Stimulated activated CD4-positive, alpha-beta T cell treated with anti-CD3 and anti-CD28 coated beads, Interleukin-1b, Interleukin-23, amount 100 ng/mL, for 4 hours (primary cell): ENCODE results near the gene NGEF.
"Not testable (repeated sequence)": the region's sequence is repeated elsewhere in the genome, so short reads cannot be mapped to it uniquely, and the experiment has no call there.

Experiments
- DNase-seq, 2 donors: peaks; one replicate each; pipeline ENCODE4 v3.0.0-alpha.2; 2020; ENCODE audit warnings: low read depth in 2 of 2

Gene NGEF

DNA sequence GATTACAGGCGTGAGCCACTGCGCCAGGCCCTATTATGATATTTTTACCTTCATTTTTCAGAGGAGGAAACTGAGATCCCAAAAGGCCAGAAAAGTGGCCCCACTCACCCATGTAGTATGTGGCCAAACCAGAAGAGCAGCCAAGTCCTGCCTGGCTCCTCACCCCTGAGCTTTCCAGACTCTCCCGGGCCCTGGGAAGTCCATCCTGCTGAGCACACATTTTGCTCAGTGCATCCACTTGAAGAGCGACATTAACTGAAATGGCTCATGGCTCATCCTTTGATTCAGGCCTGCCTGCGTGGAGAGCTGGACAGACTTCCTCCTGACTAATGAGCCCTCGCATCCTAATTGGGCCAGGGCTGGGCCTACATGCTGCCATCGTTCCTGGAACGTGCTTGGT lies 9.5 kb upstream of the NGEF start:
- no peak for DNase-seq

DNA sequence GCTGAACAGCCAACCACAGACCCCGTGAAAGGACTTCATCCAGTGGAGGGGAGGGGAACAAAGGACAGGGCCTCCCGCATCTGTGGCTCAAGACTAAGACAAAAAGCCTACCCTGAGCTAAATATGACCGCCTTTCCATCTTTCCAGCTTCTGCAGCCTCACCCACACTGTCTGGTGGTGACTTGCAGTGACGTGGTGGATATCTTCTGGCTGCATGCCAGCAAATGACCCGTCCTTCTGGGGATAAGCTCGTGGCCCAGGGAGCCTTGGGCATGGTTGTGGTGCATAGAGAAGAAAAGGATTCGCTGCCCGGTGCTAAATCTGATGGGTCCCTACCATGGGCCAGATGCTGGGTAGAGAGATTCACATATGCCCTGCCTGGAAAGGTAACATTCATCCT lies 8.7 kb upstream of the NGEF start:
- no peak for DNase-seq

DNA sequence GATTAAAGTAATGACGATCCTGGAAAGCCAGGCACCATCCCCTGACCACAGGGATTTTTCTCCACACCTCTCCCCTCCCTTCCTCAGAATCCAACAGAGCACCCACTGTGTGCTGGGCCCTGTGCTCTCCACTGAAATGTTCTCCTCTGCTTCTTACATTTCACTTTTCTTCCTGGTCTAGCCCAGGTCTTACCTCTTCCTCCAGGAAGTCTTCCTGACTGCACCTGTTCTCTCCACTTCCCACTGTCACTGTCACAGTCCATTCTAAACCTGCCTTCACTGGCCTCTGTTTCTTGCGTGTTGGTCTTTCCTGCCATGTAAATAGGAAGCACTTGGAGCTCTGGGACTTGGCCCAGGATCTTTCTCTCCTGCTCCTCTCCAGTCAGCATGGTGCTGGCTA lies 7.4 kb upstream of the NGEF start:
- DNase-seq = no peak

DNA sequence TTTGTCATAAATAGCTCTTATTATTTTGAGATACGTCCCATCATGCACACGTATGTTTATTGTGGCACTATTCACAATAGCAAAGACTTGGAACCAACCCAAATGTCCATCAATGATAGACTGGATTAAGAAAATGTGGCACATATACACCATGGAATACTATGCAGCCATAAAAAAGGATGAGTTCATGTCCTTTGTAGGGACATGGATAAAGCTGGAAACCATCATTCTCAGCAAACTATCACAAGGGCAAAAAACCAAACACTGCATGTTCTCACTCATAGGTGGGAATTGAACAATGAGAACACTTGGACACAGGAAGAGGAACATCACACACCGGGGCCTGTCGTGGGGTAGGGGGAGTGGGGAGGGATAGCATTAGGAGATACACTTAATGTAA lies 6.6 kb upstream of the NGEF start:
- DNase-seq = not testable (repeated sequence)

DNA sequence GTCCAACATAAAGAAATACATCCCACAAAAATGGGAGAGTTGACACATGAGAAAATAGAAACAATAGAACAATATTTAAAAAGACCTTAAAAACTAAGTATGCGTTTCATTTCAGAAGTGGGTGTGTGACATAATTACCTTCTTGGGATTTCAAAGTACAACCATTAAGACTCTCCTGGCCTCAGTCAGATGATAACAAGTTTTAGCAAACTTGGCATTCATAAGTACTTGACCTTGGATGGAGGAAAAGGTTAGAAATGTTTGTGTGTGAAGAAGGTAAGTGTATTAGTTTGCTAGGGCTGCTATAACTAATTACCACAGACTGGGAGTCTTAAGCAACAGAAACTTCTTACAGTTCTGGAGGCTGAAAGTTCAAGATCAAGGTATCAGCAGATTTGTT lies 4.9 kb upstream of the NGEF start:
- no peak for DNase-seq

DNA sequence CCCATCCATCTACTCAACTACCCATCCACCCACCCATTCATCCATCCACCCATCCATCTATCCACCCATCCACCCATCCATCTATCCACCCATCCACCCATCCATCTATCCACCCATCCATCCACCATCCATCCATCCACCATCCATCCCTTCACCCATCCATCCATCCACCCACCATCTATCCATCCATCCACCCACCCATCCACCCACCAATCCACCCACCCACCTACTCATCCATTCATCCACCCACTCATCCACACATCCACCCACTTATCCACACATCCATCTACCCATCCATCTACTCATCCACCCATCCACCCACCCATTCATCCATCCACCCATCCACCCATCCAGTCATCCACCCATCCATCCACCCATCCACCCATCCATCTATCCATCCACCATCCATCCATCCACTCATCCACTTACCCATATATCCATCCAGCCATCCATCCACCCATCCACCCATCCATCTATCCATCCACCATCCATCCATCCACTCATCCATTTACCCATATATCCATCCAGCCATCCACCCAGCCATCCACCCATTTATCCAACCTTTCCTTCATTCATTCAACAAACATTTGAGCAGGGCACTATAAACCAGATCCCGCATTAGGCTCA lies 2.1 kb upstream of the NGEF start:
- no peak for DNase-seq

DNA sequence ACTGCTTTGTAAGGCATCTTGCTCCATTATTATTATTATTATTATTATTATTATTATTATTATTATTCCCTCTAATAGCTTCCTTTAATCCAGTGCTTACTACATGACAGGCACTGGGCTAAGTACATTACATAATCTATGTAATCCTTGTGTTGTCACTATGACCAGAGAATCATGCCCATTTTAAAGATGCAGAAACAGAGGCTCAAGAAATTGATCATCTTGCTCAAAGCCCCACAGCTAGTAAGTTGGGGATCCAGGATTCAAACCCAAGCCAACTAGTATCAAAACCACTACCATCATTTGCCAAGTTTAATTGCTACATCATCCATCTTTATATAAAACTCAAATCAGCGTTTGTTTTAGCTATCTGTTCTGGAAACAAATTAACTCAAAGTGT lies 594 bp upstream of the NGEF start:
- DNase-seq = no peak

DNA sequence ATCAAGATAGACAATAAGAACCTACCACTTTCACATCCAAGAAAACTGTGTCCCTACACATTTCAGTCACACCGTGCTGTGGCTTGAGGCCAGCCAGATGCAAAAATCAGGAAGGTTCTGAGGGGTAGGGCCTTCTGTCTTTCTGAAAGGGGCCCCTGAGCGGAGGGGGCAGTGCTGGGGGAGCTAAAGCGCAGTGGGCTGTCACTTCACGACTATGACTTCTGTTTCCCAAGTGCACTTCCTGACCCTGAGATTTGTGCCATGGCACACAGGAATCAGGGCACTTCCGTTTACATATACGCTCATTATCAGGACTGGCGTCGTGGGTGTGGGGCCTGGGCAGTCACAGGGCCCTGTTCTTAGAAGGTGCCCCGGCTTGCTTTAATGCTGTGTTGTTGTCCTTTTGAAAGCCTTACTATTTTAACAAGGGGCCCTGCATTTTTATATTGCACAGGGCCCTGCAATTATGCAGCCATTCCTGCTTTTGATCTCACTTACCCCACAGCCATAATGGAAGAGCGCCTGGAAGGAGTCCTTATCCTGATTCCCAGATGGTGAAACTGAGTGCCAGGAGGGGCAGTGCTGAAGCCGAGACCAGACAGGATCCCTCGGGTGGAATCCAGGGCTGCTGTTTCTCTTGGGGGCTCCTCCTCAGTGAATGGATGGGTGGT lies 620 bp downstream of the NGEF start:
- DNase-seq = no peak

DNA sequence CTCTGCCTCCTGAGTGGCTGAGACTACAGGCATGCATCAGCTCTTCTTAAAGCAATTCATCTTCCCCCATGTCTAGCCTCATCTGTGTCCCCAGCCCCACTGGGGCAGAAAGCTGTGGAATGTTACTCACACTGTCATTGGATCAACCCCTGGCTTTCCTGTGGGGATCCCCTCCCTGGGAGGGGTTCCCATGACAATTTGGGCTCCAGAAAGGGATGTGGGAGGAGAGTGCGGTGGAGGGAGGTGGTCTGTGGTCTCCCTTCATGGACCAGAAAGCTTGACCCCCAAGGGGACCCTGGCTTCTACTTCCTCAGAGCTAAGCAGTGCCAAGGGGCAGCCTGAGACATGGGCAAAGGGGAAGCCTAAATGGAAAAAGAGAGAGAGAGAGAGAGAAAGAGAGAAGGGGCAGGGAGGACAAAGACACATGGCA lies 1.3 kb downstream of the NGEF start:
- no peak for DNase-seq

DNA sequence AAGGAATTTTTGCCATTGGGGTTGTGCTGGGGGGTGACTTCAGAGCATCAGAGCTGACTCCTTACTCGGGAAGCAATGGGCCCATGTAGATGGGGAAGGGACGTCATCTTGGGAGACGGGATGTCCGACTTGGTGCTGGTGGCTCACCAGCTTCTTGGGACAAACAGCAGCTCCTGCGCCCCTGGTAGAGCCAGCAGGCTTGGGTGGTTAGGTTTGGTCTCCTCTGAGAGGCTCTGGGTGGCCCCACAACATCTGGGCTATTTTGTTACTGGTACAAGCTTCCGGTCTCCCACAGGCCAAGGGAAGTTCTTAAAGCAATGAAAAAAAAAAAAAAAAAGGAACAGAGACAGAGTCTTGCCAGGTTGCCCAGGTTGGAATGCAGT lies 1.8 kb downstream of the NGEF start:
- DNase-seq = no peak

DNA sequence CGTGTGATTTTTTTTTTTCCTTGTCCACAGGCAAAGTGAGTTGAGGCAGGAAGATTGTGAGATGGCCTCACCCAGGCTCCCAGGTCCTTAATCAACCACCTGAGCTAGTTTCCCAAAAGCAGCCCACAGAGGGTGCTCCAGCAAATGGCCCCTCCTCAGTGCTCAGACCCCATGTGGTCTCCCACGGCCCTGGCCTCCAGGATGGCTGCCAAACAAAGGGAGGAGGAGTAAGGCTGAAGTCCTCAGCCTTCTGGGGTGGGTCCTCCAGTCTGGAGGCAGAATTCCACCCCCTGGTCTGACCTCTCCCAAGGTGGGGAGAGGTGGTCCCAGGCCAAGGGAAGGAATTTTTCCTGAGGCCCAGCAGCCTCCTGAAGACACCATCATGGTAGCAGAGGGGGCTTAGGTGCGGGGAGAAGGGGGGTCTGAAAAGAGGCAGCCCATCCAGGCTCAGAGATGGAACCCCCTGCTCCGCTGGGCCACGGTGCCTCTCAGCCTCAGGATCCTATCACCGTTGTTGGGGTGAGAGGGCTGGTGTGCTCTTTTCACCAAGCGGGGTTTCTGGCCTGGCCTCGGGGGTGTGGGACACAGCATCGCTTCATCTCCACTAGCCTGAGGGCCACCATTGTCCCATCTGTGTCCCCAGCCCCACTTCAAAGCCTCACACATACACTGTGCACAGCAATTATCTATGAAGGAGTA lies 2.3 kb downstream of the NGEF start:
- no peak for DNase-seq

DNA sequence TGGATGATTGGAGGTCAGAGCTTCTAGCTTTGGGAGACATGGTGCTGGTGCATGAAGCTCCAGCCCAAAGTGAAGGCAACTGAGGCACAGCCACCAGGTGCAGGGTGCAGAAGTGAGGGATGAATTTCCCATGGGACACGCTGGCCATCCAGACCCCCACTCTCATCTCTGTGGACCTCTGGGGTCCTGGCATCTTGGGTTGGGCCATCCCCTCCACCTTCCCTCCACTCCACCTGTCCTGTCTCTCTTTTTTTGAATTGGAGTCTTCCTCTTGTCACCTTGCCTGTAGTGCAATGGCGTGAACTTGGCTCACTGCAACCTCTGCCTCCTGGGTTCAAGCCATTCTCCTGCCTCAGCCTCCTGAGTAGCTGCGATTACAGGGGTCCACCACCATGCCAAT lies 3.4 kb downstream of the NGEF start:
- DNase-seq = no peak

DNA sequence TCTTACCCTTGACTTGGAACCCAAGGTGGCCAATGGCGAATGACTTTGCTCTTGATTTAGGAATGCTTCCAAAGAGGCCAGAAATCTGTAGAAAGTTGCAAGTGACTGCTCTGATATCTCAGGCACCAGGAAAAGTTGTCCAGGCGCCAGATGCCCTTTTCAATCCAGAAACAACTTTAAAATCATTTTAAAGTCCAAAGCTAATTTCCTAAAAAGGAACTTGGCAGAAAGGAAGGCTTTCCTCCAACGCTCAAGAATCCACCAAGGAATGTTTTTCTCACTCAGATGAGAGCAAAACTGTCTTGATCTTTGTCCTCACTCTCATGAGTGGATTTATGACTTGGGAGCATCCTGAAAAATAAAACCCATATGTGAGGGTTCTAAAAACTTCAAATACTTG lies 5.3 kb downstream of the NGEF start:
- no peak for DNase-seq

DNA sequence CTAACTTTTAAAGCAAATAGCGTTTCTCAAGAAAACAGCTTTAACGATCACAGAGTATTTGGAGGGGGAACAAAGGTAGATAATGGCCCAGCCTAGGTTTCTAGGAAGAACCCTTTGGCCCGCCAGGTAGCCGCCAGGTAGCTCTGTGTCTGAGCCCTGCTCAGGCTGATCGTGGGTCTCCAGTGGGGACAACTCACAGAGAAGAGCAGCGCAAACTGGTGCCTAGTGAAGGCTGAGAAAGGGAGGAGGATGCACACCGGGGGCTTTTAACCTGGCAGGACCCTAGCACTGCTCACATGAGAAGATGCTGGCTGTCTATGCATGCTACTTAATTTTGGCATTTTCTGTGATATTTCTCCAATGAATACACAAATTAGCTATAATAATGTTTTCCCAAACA lies 5.8 kb downstream of the NGEF start:
- no peak for DNase-seq

DNA sequence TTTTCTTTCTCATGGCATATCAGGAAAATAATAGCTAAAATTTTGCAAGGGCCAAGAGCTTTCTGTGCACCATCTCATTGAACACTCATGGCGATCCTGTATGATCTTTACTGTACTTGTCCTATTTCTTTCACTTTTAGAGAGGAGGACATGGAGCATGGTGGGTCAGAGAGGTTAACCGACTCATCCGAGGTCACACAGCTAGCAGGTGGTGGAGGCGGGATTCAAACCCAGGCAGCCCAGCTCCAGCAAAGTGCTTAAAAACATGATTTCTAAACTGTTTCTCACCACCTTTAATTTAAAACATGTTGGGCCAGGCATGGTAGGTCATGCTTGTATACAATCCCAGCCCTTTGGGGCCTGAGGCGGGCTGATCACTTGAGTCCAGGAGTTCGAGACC lies 6.4 kb downstream of the NGEF start:
- no peak for DNase-seq

DNA sequence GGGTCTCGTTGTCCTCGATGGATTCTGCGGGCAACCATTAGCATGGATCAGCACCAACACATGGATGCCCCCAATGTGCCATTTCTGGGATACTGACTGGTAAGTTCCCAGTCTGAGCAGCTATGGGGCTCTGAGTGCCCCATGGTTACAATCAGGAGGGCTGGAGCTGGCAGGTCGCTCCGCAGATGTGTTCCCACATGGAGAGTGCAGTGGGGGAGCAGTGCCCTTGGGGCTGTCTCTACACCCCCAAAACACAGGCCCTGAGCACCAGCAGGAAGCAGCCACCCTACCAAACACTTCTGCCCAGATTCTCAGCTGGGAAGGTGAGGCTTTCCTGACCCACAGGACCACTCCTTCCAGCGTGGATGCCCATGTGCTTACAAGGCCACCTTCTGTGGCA lies 8.0 kb downstream of the NGEF start:
- no peak for DNase-seq

DNA sequence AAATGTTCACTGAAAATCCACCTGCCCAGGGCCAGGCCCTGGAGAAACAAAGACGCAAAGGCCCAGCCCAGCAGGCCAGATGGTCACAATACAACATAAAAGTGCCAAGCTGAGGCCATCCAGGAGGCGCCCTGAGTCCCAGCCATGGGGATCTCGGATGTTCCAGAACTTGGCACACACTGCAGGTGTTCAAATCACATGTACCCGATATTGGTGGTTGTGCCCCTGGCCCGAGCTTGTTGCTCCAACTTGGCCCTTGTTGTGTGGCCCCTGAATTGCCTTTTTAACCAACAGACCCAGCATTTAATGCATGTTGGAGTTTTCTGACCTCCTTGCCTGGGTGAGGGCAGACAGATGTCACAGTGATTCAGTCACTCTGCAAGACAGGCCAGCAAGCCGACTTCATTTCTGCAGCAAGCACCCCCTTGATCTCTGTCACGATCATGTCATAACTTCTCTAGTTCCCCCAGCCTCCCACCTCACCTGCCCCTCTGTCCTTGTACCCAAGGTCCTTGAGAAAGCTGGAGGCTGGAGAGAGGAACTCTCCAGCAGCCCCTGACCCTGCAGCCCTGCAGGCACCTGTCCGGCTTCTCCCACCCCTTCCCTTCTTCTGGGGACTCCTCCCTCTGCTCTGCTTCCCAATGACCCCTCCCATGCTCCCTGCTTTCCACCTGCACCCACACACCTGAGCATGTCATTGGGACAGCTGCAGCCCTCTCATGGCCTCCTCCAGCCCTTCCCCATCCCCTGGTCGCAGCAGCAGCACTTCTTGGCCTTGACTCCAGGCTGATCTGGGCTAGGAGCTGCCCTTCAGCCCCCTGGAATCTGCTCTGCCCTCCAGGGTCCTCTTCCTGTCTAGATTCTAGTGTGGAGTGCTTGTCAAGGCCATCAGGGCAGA lies 9.1 kb downstream of the NGEF start:
- no peak for DNase-seq

DNA sequence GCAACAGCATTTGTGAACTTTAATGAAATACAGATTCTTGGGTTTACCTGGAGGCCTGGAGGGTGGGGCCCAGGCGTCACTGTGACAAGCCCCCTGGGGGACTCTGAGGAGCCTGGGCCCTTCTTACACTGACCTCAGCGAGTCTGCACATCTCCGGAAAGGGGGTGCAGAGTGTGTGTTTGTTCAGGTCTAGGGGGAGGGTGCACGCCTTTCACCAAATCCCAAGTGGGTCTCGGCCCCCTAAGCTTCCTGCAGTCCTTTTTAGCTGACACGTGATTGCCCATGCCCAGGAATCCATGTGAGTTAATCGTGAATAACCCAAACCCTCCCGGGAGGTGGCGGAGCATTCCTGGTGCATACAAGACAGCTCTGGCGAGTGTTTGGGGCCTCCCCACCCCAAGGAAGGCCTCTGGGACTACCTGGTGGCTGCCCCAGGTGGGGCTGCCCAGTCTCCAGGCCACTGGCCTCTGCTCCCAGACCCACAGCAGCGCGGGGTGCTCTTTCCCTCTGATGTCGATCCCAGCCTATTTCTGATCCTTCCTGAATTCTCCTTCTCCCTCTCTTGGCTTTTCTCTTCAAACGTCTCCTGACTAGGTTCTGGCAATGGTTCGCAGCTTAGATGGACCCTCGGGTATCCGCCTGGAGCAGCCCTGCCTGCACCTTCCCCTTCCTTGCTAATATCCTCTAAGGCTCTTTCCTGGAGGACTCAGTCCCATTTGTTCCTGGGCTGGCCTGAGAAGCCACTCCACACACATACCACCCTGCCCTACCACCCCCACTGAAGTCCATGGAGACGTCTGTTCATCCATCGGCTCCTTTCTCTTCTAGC lies 10.0 kb downstream of the NGEF start:
- DNase-seq = no peak

DNA sequence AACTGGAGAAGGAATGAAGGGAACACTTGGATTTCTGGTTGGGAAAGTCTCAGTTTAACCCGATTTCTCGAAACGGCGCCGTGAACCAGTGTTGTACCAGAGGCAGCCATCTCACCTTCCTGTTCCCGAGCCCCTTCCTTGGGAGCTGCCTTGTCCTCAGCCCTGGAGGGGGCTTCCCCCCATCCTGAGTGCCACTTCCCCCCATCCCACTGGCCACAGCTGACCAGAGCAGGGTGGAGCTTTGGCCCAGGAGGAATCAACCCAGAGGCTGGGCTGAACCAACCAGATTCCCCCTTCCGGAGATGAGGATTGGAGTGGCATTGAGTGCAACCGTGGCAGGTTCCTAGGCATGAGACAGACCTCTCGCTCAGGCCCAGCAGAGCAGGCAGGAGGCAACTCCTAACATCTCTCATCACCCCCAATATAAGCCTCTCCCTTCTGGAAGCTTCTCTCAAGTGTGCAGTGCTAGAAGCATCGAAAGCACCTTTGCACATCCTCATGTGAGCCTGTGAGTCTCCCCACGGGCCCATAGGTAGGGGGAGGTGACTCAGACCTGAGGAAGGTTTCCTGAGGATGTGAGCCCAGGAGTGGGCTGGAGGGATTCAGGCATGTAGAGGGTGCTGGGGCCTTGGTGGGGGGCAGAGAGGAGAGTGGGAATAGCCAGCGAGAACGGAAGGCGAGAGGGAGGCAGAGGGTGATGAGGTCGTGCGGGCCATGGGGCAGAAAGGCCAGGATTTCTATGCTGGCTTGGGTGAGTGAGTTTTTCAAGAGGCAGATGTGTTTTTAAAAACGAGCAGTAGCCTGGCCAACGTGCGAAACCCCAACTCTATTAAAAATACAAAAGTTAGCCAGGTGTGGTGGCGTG lies 11.9 kb downstream of the NGEF start:
- DNase-seq = no peak

DNA sequence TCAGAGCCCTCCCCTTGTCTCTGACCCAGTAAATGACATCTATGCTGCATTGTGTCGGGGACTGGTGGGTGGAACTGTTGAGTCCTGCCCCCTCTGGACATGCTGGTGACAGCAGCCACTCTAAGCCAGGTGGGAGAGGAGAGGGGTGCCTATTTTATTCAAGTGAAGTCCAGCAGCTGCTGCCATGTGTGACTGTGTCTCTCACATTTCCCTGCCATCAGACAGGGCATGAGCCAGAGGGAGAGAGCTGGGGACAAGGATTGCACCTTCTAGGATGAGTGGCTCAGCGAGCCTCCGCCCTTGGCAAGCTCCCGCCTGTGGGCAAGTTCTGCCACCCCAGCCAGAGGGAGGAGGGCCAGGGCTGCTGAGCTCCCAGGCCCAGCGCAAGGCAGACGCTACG lies 13.7 kb downstream of the NGEF start:
- DNase-seq = no peak

DNA sequence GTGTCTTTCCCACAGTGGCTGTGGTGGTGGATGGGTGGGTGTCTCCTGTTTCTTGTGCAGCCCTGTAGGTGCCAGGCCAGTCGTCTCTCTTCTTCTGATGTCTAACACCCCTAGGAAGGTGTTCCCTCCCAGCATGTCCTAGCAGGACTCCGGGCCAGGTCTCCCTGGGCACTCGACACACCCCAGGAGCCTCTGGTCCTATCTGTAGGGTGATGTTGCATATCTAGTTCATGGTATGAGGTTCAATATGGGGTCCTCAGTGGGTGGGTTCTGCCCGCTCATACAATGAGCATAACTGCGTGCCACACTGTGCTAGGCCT lies 14.4 kb downstream of the NGEF start:
- DNase-seq = no peak
